Transverse colon (tissue), 3 donors: Measurements from ENCODE around the gene COL24A1.

Experiments used
- CTCF ChIP-seq, 5 experiments: fragments of 200-600 bp in 3 of 5; fragments of 450-650 bp in 2 of 5; sonication (generic) in 3 of 5; IDR thresholded peaks; 1 replicate in 2 of 5; 2 replicates in 3 of 5; pipeline ENCODE4 v1.5.1; 2016 to 2017; ENCODE audit warnings: antibody characterized with exemption in 5 of 5, inconsistent platforms in 3 of 5, mild to moderate bottlenecking in 2 of 5, moderate library complexity in 1 of 5
- POLR2A ChIP-seq: fragments of 450-650 bp; IDR thresholded peaks from one replicate; pipeline ENCODE4 v1.6.1; 2016; ENCODE audit warnings: antibody characterized with exemption, mild to moderate bottlenecking, moderate library complexity

GRCh38 chr1:86169625-86170024, 13.1 kb upstream of the COL24A1 start:
- TF ChIP-seq CTCF (IDR thresholded peaks at IDR 0.05) (no peak), POLR2A (no peak)
